ENCODE data around the gene FAM114A1. TPM values are rescaled to one million over a fixed set of nuclear protein-coding genes. Genes with fewer than 3 reads are reported as not detected.

Gene FAM114A1
- total and polyA plus RNA-seq, 2 experiments from 2014 or later, result 13.0 to 14.5 TPM

- DNase-seq (ENCODE audit: low spot score) (no peak), ATAC-seq (no peak)
- Histone ChIP-seq H3K36me3 (ENCODE audit: insufficient read depth) (no peaks in the 10 kb centered on the region), H2AFZ (peak overlapping the region; percentile 28; the same call in 1 of the 2 replicates), H3F3A (replicated peaks; ENCODE audit: low read depth) (no peaks in the 10 kb centered on the region), H3K79me2 (replicated peaks; ENCODE audit: insufficient read depth) (no peaks in the 10 kb centered on the region), H4K20me1 (replicated peaks; ENCODE audit: insufficient read depth) (0 out of 2 replicates have a peak, but pooled peaks cover 4% of the 10 kb centered on the region), H3K4me2 (no peak overlapping the region), H3K4me3 (no peak overlapping the region), H3K4me1 (ENCODE audit: insufficient read depth) (no peaks in the 10 kb centered on the region), H3K9me2 (ENCODE audit: insufficient read depth) (no peaks in the 10 kb centered on the region), H3K27me3 (ENCODE audit: insufficient read depth) (no peaks in the 10 kb centered on the region), H3K27ac (ENCODE audit: low read depth) (no peak overlapping the region)
- TF ChIP-seq STAT1 (IDR thresholded peaks at IDR 0.05; ENCODE audit: unreplicated experiment) (no peak), CREB1 (CRISPR knock-in tag; IDR thresholded peaks at IDR 0.05; ENCODE audit: low read depth) (no peak), EZH2phosphoT487 (IDR thresholded peaks at IDR 0.05; ENCODE audit: unreplicated experiment) (no peak)
- no peak overlapping the region for H3K27ac Mint-ChIP-seq
- H3K36me3 Mint-ChIP-seq (ENCODE audit: low read depth), result no peaks in the 10 kb centered on the region
- no peak overlapping the region for H3K4me3 Mint-ChIP-seq
- peaks cover 2% of the 10 kb centered on the region; the same call in 1 of the 3 replicates for H3K4me1 Mint-ChIP-seq
- H3K27me3 Mint-ChIP-seq (ENCODE audit: insufficient read depth, low read depth, poor library complexity), result peaks cover 2% of the 10 kb centered on the region
- H3K9me3 Mint-ChIP-seq, result no peaks in the 10 kb centered on the region
These were observed 81.9 kb downstream of the FAM114A1 start for GRCh38 chr4:38949411-38950051.

GRCh38 chr4:38950159-38950558 lies 82.6 kb downstream of the FAM114A1 start:
- no peak overlapping the region for H3K4me3 ChIP-seq
- no peak overlapping the region for H3K27ac ChIP-seq (ENCODE audit: low read depth)
- H3K27me3 ChIP-seq (ENCODE audit: insufficient read depth), result no peaks in the 10 kb centered on the region
- H3K9me2 ChIP-seq (ENCODE audit: insufficient read depth), result no peaks in the 10 kb centered on the region
- Mint-ChIP-seq H3K27ac (no peak overlapping the region), H3K4me3 (no peak overlapping the region), H3K36me3 (ENCODE audit: low read depth) (no peaks in the 10 kb centered on the region), H3K27me3 (ENCODE audit: insufficient read depth, low read depth, poor library complexity) (peaks cover 2% of the 10 kb centered on the region), H3K9me3 (no peaks in the 10 kb centered on the region), H3K4me1 (peaks cover 2% of the 10 kb centered on the region; the same call in 1 of the 3 replicates)
- H3K4me1 ChIP-seq (ENCODE audit: insufficient read depth), result no peaks in the 10 kb centered on the region
- no peak overlapping the region for H3K4me2 ChIP-seq
- H2AFZ ChIP-seq, result peak overlapping the region; percentile 76; the same call in 1 of the 2 replicates
- no peaks in the 10 kb centered on the region for H3K36me3 ChIP-seq (ENCODE audit: insufficient read depth)
- TF ChIP-seq REST (IDR thresholded peaks at IDR 0.05; ENCODE audit: unreplicated experiment), result no peak
- H3K79me2 ChIP-seq (replicated peaks; ENCODE audit: insufficient read depth), result no peaks in the 10 kb centered on the region
- 0 out of 2 replicates have a peak, but pooled peaks cover 4% of the 10 kb centered on the region for H4K20me1 ChIP-seq (replicated peaks; ENCODE audit: insufficient read depth)
- no peak for ATAC-seq
- no peaks in the 10 kb centered on the region for H3F3A ChIP-seq (replicated peaks; ENCODE audit: low read depth)
- DNase-seq (ENCODE audit: low spot score), result no peak

GRCh38 chr4:38950734-38951133 lies 83.1 kb downstream of the FAM114A1 start:
- DNase-seq (ENCODE audit: low spot score), result no peak
- H3K9me2 ChIP-seq (ENCODE audit: insufficient read depth), result no peaks in the 10 kb centered on the region
- Mint-ChIP-seq H3K4me3 (no peak overlapping the region), H3K27me3 (ENCODE audit: insufficient read depth, low read depth, poor library complexity) (peaks cover 2% of the 10 kb centered on the region), H3K36me3 (ENCODE audit: low read depth) (no peaks in the 10 kb centered on the region), H3K27ac (no peak overlapping the region), H3K9me3 (no peaks in the 10 kb centered on the region), H3K4me1 (peaks cover 2% of the 10 kb centered on the region; the same call in 1 of the 3 replicates)
- H3K4me2 ChIP-seq, result no peak overlapping the region
- no peaks in the 10 kb centered on the region for H3F3A ChIP-seq (replicated peaks; ENCODE audit: low read depth)
- no peak overlapping the region for H3K4me3 ChIP-seq
- TF ChIP-seq ETS1 (IDR thresholded peaks at IDR 0.05), result no peak
- no peaks in the 10 kb centered on the region for H3K36me3 ChIP-seq (ENCODE audit: insufficient read depth)
- H3K79me2 ChIP-seq (replicated peaks; ENCODE audit: insufficient read depth), result no peaks in the 10 kb centered on the region
- H3K27ac ChIP-seq (ENCODE audit: low read depth), result no peak overlapping the region
- ATAC-seq, result no peak
- peak overlapping the region; percentile 76; the same call in 1 of the 2 replicates for H2AFZ ChIP-seq
- no peaks in the 10 kb centered on the region for H3K4me1 ChIP-seq (ENCODE audit: insufficient read depth)
- 0 out of 2 replicates have a peak, but pooled peaks cover 2% of the 10 kb centered on the region for H4K20me1 ChIP-seq (replicated peaks; ENCODE audit: insufficient read depth)
- no peaks in the 10 kb centered on the region for H3K27me3 ChIP-seq (ENCODE audit: insufficient read depth)

Data from GM23338 (cell line).